HG02571 (cell line): ENCODE results near the gene AP1B1.

Experiments used
- ATAC-seq: cut with Tn5 transposase; IDR thresholded peaks from one replicate; pipeline ENCODE4 v1.9.1; 2021; ENCODE audit warnings: mild to moderate bottlenecking, moderate library complexity; ENCODE audit not compliant: unreplicated experiment

AP1B1 gene

GRCh38 chr22:29301716-29302401 is 86.5 kb downstream of the AP1B1 start:
- no peak for ATAC-seq

GRCh38 chr22:29300807-29301601 is 87.4 kb downstream of the AP1B1 start:
- no peak for ATAC-seq

GRCh38 chr22:29300467-29300806 is 87.9 kb downstream of the AP1B1 start:
- ATAC-seq = no peak

GRCh38 chr22:29299136-29299900 is 89.1 kb downstream of the AP1B1 start:
- ATAC-seq = no peak

- no peak for ATAC-seq
Measured at GRCh38 chr22:29298641-29299040, 89.7 kb downstream of the AP1B1 start.

GRCh38 chr22:29292379-29292778 is 96.0 kb downstream of the AP1B1 start:
- ATAC-seq = no peak

- no peak for ATAC-seq
Measured at GRCh38 chr22:29291215-29291614, 97.2 kb downstream of the AP1B1 start.

- no peak for ATAC-seq
Measured at GRCh38 chr22:29290061-29290460, 98.3 kb downstream of the AP1B1 start.

- no peak for ATAC-seq
Measured at GRCh38 chr22:29288837-29289236, 99.5 kb downstream of the AP1B1 start.

- ATAC-seq = no peak
Measured at GRCh38 chr22:29284196-29284595, 104.2 kb downstream of the AP1B1 start.

GRCh38 chr22:29277927-29278326 is 110.4 kb downstream of the AP1B1 start:
- ATAC-seq = no peak
